Measurements from ENCODE around the gene OR2AT4.

Gene OR2AT4

DNA sequence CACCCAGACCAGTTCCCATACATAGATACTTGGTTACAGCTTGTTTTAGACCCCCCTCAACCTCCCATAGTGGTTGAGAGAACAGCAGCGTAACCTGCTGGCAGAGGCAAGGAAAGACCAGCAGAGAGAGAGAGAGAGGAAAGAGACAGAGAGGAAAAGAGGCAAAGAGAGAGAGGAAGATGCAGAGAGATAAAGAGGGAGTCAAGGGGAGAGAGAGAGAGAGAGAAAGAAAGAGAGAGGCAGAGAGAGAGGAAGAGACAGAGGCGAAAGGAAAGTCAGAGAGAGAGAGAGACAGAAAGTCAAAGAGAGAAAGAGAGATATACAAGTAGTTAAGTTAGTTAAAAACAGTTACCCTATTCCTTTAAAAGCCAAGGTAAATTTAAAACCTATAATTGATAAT lies 55.4 kb downstream of the OR2AT4 start:
- peaks cover 7 to 9% of the 10 kb centered on the region in 2 donors for H3K9me3 Mint-ChIP-seq
- H3K27me3 Mint-ChIP-seq = peaks cover 10 to 11% of the 10 kb centered on the region in 2 donors
- H3K27ac Mint-ChIP-seq = no peak overlapping the region
- H3K4me1 Mint-ChIP-seq = peaks cover 0 to 9% of the 10 kb centered on the region in 2 donors
- DNase-seq (no peak), ATAC-seq (replicated peaks) (no peak)
- no peak overlapping the region for H3K4me3 Mint-ChIP-seq
- peaks cover 13 to 14% of the 10 kb centered on the region in 2 donors for H3K36me3 Mint-ChIP-seq

DNA sequence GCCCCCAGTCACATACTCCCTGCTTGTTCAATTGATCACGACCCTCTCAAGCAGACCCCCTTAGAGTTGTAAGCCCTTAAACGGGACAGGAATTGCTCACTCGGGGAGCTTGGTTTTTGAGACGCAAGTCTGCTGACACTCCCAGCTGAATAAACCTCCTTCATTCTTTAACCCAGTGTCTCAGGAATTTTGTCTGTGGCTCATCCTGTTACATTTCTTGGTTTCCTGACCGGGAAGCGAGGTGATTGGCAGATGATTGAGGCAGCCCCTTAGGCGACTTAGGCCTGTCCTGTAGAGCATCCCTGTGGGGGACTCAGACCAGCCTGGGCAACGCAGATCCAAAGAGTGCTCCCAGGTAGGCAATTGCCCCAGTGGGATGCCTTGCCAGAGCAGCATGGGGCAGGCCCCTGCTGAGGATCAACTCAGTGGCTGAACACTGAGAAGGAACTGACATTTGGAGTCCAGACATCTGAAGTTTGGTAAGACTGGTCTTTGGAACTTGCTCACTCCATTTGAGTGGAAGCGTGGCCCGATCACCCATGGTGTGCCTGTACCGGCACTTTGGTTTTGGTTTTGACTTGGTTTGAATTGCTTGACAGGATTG lies 56.4 kb downstream of the OR2AT4 start:
- Mint-ChIP-seq H3K4me1 (peaks cover 7 to 16% of the 10 kb centered on the region in 2 donors), H3K9me3 (peaks cover 7 to 9% of the 10 kb centered on the region in 2 donors), H3K36me3 (peaks cover 13 to 14% of the 10 kb centered on the region in 2 donors), H3K4me3 (no peak overlapping the region), H3K27ac (no peak overlapping the region), H3K27me3 (peaks cover 10 to 11% of the 10 kb centered on the region in 2 donors)
- ATAC-seq (replicated peaks) = no peak
- no peak for DNase-seq

DNA sequence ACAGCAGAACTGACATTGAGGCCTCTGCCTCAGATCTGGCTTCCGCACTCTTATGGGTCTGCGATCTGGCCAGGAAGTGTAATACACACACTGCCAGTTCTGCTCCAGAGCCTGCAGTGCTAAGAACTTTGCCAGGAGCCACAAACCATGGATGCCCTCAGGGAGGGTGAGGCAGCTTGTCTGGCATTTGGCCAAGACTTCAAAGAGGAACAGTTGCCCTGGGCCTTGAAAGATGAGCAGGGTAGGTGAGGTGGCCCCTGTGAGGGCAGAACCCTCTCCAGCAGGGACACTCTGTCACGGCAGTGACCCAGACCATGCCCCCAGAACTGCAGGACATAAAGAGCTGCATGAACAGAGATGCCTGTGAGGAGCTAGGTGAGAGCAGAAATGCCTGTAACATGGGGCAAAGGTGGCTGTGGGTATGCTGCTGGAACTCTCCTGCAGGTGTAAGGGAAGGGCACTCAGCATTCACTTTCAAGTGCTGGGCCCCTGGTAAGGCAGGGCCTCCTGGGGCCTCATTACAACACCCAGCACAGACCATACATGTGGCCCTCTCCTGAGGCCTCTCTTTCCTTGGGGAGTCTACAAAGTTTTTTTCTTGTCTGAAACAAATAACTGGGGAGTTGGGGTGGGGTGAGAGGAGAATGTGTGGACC lies 60.6 kb downstream of the OR2AT4 start:
- peak; percentile 7 to 81 for ATAC-seq (replicated peaks)
- Mint-ChIP-seq H3K9me3 (peaks cover 4 to 5% of the 10 kb centered on the region in 2 donors), H3K27ac (peak overlapping the region; percentile 90), H3K4me1 (peaks cover 7% of the 10 kb centered on the region in 2 donors), H3K36me3 (peaks cover 9 to 11% of the 10 kb centered on the region in 2 donors), H3K4me3 (no peak overlapping the region), H3K27me3 (peaks cover 5% of the 10 kb centered on the region in 2 donors)
- DNase-seq = no peak

DNA sequence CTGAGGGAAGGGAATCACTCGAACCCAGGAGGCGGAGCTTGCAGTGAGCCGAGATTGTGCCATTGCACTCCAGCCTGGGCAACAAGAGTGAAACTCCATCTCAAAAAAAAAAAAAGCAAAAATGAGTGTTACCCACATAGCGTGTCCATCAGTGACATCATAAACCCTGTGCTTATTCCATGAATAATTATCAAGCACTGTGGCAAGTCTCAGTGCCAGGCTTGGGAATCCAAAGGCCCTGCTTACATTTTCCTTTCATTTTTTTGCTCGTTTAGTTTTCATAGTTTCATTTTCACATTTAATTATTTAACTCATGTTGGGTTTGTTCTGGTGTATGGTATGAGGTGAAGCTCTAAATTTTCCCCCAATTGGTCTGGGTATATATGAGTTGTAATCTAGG lies 61.4 kb downstream of the OR2AT4 start:
- peaks cover 7% of the 10 kb centered on the region in 2 donors for H3K4me1 Mint-ChIP-seq
- peak overlapping the region; percentile 90 for H3K27ac Mint-ChIP-seq
- H3K27me3 Mint-ChIP-seq = no peaks in the 10 kb centered on the region

DNA sequence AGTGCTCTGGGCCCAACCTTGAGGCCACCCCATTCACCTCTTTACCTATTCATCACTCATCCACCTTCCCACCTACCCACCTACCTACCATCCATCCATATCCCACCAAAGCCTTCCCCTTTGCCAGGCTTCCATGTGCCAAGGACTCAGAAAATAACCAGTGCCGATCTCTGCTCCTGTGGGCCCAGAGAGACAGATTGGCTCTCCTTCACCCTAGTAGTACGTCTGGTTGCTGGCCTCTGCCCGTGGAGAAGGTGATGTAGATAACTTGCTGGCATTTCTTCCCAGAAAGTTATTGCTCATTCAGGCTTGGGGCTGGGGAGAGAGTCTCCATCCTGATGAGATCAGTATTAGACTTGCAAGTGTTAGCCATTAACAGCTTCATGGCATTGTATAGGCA lies 62.8 kb downstream of the OR2AT4 start:
- ATAC-seq (replicated peaks) (no peak), DNase-seq (no peak)
- Mint-ChIP-seq H3K4me1 (peaks cover 7% of the 10 kb centered on the region in 2 donors), H3K4me3 (no peak overlapping the region), H3K27me3 (no peaks in the 10 kb centered on the region), H3K27ac (no peak overlapping the region), H3K9me3 (no peaks in the 10 kb centered on the region), H3K36me3 (peaks cover 0 to 3% of the 10 kb centered on the region in 2 donors)

More for the DNA sequence above, 61.4 kb downstream of the OR2AT4 start:
- Mint-ChIP-seq H3K36me3 (peaks cover 1 to 4% of the 10 kb centered on the region in 2 donors), H3K9me3 (no peaks in the 10 kb centered on the region), H3K4me3 (no peak overlapping the region)
- DNase-seq = no peak
- no peak for ATAC-seq (replicated peaks)

DNA sequence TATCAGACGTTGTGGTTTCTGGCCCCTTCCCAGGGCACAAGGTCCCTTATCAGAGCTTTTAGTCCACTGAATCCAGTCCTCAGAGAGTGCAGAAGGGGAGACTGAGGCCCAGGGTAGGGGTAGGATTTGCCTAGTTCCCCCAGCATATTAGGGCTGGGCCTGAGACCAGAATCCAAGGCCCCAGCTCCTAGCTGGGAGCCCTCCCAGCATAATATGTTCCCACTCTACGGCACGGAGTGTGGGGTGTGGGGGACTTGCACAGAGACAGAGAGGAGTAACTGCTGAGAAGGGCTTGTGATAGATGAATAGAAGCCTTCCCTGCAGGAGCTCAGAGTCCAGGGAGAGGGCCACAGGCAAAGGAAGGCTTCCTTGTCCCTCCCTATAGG lies 64.1 kb downstream of the OR2AT4 start:
- DNase-seq (no peak), ATAC-seq (replicated peaks) (no peak)
- Mint-ChIP-seq H3K9me3 (no peaks in the 10 kb centered on the region), H3K27ac (no peak overlapping the region), H3K36me3 (no peaks in the 10 kb centered on the region), H3K4me1 (peaks cover 7% of the 10 kb centered on the region in 2 donors), H3K4me3 (no peak overlapping the region), H3K27me3 (no peaks in the 10 kb centered on the region)

DNA sequence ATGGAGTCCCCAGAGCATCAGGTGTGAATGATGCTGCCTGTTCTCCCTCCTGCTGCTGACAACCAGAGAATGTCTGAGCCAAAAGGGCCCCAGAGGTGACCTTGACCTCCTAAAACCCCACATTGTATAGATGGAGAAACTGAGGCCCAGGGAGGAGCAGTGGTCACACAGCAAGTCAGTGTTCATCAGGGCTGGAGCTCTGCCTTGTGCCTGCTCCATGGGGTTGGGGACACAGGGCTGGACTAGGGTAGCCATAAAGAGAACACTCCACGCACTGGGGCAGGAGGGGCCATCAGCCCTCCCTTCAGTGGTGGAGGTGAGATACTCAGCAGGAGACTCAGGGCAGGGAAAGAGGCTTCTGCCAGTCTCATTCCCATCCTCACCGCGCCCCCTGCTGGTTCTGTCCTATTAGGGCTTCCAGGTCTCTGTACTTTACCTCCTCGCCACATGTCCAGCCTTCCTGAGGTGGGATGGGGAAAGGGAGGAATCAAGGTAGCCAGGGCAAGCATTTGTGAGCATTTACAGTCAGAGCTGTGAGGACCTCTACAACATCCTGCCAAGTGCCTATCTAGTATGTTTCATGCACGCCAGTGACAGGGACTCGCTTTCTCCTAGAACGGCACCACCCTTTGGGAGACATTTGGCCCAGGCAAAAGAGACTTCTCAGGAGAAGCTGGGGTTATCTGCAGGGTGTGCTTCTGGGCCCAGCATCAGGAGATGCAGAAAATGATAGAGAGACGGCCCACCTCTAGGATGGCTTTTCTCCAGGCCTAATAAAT lies 64.7 kb downstream of the OR2AT4 start:
- H3K27me3 Mint-ChIP-seq = no peaks in the 10 kb centered on the region
- H3K27ac Mint-ChIP-seq = no peak overlapping the region
- DNase-seq = peak; percentile 29
- H3K9me3 Mint-ChIP-seq = no peaks in the 10 kb centered on the region
- no peaks in the 10 kb centered on the region for H3K36me3 Mint-ChIP-seq
- H3K4me3 Mint-ChIP-seq = no peak overlapping the region
- peaks cover 7% of the 10 kb centered on the region in 2 donors for H3K4me1 Mint-ChIP-seq
- ATAC-seq (replicated peaks) = peak; percentile 61 to 63
